LoVo (cell line): ENCODE measurements around the gene MAP4K4.
"Not testable (repeated sequence)": the region's sequence is repeated elsewhere in the genome, so short reads cannot be mapped to it uniquely, and the experiment has no call there.

ENCODE experiments used
- DNase-seq: peaks from one replicate; pipeline ENCODE4 v3.0.0-alpha.2; 2016; ENCODE audit warnings: low spot score

MAP4K4 gene

GRCh38 chr2:101744832-101745231 lies 47.3 kb downstream of the MAP4K4 start:
- no peak for DNase-seq

GRCh38 chr2:101745711-101746694 lies 48.5 kb downstream of the MAP4K4 start:
- DNase-seq: no peak

GRCh38 chr2:101748000-101748399 lies 50.5 kb downstream of the MAP4K4 start:
- DNase-seq: no peak

- not testable (repeated sequence) for DNase-seq
These were observed 51.0 kb downstream of the MAP4K4 start for GRCh38 chr2:101748462-101748861.

- DNase-seq: no peak
These were observed 53.2 kb downstream of the MAP4K4 start for GRCh38 chr2:101750688-101751087.

GRCh38 chr2:101751276-101751815 lies 53.8 kb downstream of the MAP4K4 start:
- no peak for DNase-seq

- no peak for DNase-seq
These were observed 54.5 kb downstream of the MAP4K4 start for GRCh38 chr2:101751875-101752619.

- no peak for DNase-seq
These were observed 55.5 kb downstream of the MAP4K4 start for GRCh38 chr2:101752716-101753616.

- DNase-seq: no peak
These were observed 56.4 kb downstream of the MAP4K4 start for GRCh38 chr2:101753720-101754490.

- no peak for DNase-seq
These were observed 57.1 kb downstream of the MAP4K4 start for GRCh38 chr2:101754618-101755017.

GRCh38 chr2:101756266-101756665 lies 58.8 kb downstream of the MAP4K4 start:
- DNase-seq: no peak

- DNase-seq: no peak
These were observed 60.5 kb downstream of the MAP4K4 start for GRCh38 chr2:101758001-101758400.

GRCh38 chr2:101759162-101759561 lies 61.7 kb downstream of the MAP4K4 start:
- DNase-seq: peak; percentile 48

- DNase-seq: no peak
These were observed 65.1 kb downstream of the MAP4K4 start for GRCh38 chr2:101762451-101763171.

- no peak for DNase-seq
These were observed 66.2 kb downstream of the MAP4K4 start for GRCh38 chr2:101763496-101764333.

- DNase-seq: no peak
These were observed 68.8 kb downstream of the MAP4K4 start for GRCh38 chr2:101766337-101766736.

GRCh38 chr2:101766871-101767739 lies 69.6 kb downstream of the MAP4K4 start:
- DNase-seq: peak; percentile 57

GRCh38 chr2:101768556-101769220 lies 71.2 kb downstream of the MAP4K4 start:
- no peak for DNase-seq
